Measurements from ENCODE around the gene SCD5. TPM values are rescaled to one million over a fixed set of nuclear protein-coding genes. Genes with fewer than 3 reads are reported as not detected.

SCD5 gene
- total and polyA plus RNA-seq, 2 of the 4 experiments (the other 2 are of a cell fraction): 12.4 to 13.5 TPM

GRCh38 chr4:82624819-82625218 lies 173.8 kb downstream of the SCD5 start:
- H4K8ac ChIP-seq (ENCODE audit: low read depth in 2 of 2, low read length in 2 of 2): no peak overlapping the region
- H3K4me3 ChIP-seq (ENCODE audit: insufficient read depth, low read depth, low read length): no peak overlapping the region
- H3K36me3 ChIP-seq (ENCODE audit: control insufficient read depth, insufficient read depth, low read length): no peaks in the 10 kb centered on the region
- no peak overlapping the region for H3K18ac ChIP-seq (ENCODE audit: low read depth, low read length)
- H3K9me1 ChIP-seq (ENCODE audit: insufficient read depth, low read length): peaks cover 6% of the 10 kb centered on the region; the same call in 1 of the 2 replicates
- peaks cover 5% of the 10 kb centered on the region; the same call in 1 of the 2 replicates for H3K27me3 ChIP-seq (ENCODE audit: control insufficient read depth, insufficient read depth, low read length)
- H4K91ac ChIP-seq (ENCODE audit: insufficient read depth, low read depth, low read length): no peak overlapping the region
- H4K20me1 ChIP-seq (ENCODE audit: insufficient read depth, low read length): no peaks in the 10 kb centered on the region
- BruUV-seq (replicated peaks): no TSS peak
- H2AK9ac ChIP-seq (replicated peaks; ENCODE audit: low read depth, low read length, poor library complexity): no peak overlapping the region
- ChIA-PET POLR2A (ENCODE audit: unreplicated experiment) (no interaction called here), CTCF (no interaction called here)
- WGBS, 2 experiments (ENCODE audit: extremely low coverage in 2 of 2, insufficient read length in 1 of 2): no CpG with 5 or more reads among the region's 4 CpGs
- no peak overlapping the region for H3K9ac ChIP-seq (ENCODE audit: low read depth, low read length)
- ATAC-seq (ENCODE audit: low read depth): no peak
- no peak overlapping the region for H2BK5ac ChIP-seq (ENCODE audit: low read depth, low read length, poor library complexity, severe bottlenecking)
- no peak overlapping the region for H3K4me2 ChIP-seq (ENCODE audit: low read depth, low read length)
- no peak overlapping the region for H4K5ac ChIP-seq (ENCODE audit: low read depth, low read length)
- H2BK120ac ChIP-seq (ENCODE audit: low read depth, low read length): no peak overlapping the region
- no peak overlapping the region for H3K14ac ChIP-seq (replicated peaks; ENCODE audit: low read depth, low read length)
- no peak for TF ChIP-seq MAFK (IDR thresholded peaks at IDR 0.05; ENCODE audit: low read depth, low read length)
- TF ChIP-seq MXI1 (IDR thresholded peaks at IDR 0.05; ENCODE audit: borderline replicate concordance, low read depth, low read length): no peak
- dilution Hi-C loops (cut with HindIII; ENCODE audit: low sequenced_read_pairs, unreplicated experiment) (no loop called here), in situ Hi-C loops (cut with MboI; ENCODE audit: low sequenced_read_pairs) (no loop called here), intact Hi-C loops (cut with micrococcal nuclease) (no loop called here)
- H2BK15ac ChIP-seq (ENCODE audit: low read depth, low read length): no peak overlapping the region
- DNase-seq: no peak
- no peak overlapping the region for H3K56ac ChIP-seq (ENCODE audit: extremely low read depth, insufficient read depth, low read length)
- H3K4ac ChIP-seq (ENCODE audit: low read depth, low read length): no peak overlapping the region
- H3K9me3 ChIP-seq (ENCODE audit: control insufficient read depth, insufficient read depth, low read length): no peaks in the 10 kb centered on the region
- H2BK20ac ChIP-seq (ENCODE audit: low read depth, low read length): no peak overlapping the region
- no peak overlapping the region for H2AFZ ChIP-seq (replicated peaks; ENCODE audit: low read length, poor library complexity)
- no peak overlapping the region for H3K23ac ChIP-seq (ENCODE audit: low read depth, low read length)
- H2AK5ac ChIP-seq (ENCODE audit: low read depth, low read length): no peak overlapping the region
- no peak overlapping the region for H3K27ac ChIP-seq (ENCODE audit: insufficient read depth, low read length)
- H3K4me1 ChIP-seq (ENCODE audit: control insufficient read depth, insufficient read depth, low read length): no peaks in the 10 kb centered on the region; the same call in 1 of the 2 replicates
- H3K79me1 ChIP-seq (ENCODE audit: low read depth in 1 of 2, low read length in 2 of 2): no peaks in the 10 kb centered on the region

Data from IMR-90 (cell line).